Measurements from ENCODE around the gene BUB3.

Gene BUB3

GRCh38 chr10:123154092-123154710, at the start of gene BUB3:
BUB3 (plus strand) TSS chr10:123154402; CDS start chr10:123154918, 516 bp downstream.
- H2AFZ ChIP-seq (ENCODE audit: low read depth, low read length), result peak within 1 kb of the TSS; percentile 86
- peaks cover 48% of the 10 kb centered on the region for H3K36me3 ChIP-seq (ENCODE audit: insufficient read depth, low read length)
- DNase-seq (peak; percentile 98), ATAC-seq (ENCODE audit: insufficient read depth, low read depth) (peak; percentile 94)
- H3K4me1 ChIP-seq (ENCODE audit: insufficient read depth, low read length), result peaks cover 50% of the 10 kb centered on the region
- H3K9me3 ChIP-seq (ENCODE audit: insufficient read depth, low read length, severe bottlenecking), result no peaks in the 10 kb centered on the region
- H3K4me3 ChIP-seq (ENCODE audit: low read depth in 1 of 2, low read length in 2 of 2), result peak within 1 kb of the TSS; percentile 73 to 90
- TF ChIP-seq, protein P1, sequence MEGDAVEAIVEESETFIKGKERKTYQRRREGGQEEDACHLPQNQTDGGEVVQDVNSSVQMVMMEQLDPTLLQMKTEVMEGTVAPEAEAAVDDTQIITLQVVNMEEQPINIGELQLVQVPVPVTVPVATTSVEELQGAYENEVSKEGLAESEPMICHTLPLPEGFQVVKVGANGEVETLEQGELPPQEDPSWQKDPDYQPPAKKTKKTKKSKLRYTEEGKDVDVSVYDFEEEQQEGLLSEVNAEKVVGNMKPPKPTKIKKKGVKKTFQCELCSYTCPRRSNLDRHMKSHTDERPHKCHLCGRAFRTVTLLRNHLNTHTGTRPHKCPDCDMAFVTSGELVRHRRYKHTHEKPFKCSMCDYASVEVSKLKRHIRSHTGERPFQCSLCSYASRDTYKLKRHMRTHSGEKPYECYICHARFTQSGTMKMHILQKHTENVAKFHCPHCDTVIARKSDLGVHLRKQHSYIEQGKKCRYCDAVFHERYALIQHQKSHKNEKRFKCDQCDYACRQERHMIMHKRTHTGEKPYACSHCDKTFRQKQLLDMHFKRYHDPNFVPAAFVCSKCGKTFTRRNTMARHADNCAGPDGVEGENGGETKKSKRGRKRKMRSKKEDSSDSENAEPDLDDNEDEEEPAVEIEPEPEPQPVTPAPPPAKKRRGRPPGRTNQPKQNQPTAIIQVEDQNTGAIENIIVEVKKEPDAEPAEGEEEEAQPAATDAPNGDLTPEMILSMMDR (IDR thresholded peaks at IDR 0.05; ENCODE audit: borderline replicate concordance, extremely low read depth, low read length, poor library complexity, severe bottlenecking), result peak; percentile 23
- TF ChIP-seq EZH2 (IDR thresholded peaks at IDR 0.05; ENCODE audit: borderline replicate concordance, low read depth, low read length, severe bottlenecking), result no peak
- H3K9ac ChIP-seq (ENCODE audit: low read depth, low read length), result peak within 1 kb of the TSS; percentile 94
- H3K27ac ChIP-seq (ENCODE audit: low read length), result peak within 1 kb of the TSS; percentile 85
- H3K27me3 ChIP-seq (ENCODE audit: insufficient read depth, low read length, poor library complexity), result no peaks in the 10 kb centered on the region
- peak within 1 kb of the TSS; percentile 83 for H3K4me2 ChIP-seq (ENCODE audit: insufficient read depth, low read length)
- peaks cover 51% of the 10 kb centered on the region for H3K79me2 ChIP-seq (ENCODE audit: insufficient read depth, low read length)
- peaks cover 33% of the 10 kb centered on the region for H4K20me1 ChIP-seq (ENCODE audit: insufficient read depth, low read length)

GRCh38 chr10:123109466-123109865, 44.7 kb upstream of the BUB3 start:
- no peaks in the 10 kb centered on the region for H3K79me2 ChIP-seq (ENCODE audit: insufficient read depth, low read length)
- no peak overlapping the region for H2AFZ ChIP-seq (ENCODE audit: low read depth, low read length)
- H3K9me3 ChIP-seq (ENCODE audit: insufficient read depth, low read length, severe bottlenecking), result no peaks in the 10 kb centered on the region
- TF ChIP-seq, protein P1 (IDR thresholded peaks at IDR 0.05; ENCODE audit: borderline replicate concordance, extremely low read depth, low read length, poor library complexity, severe bottlenecking), result no peak
- TF ChIP-seq EZH2 (IDR thresholded peaks at IDR 0.05; ENCODE audit: borderline replicate concordance, low read depth, low read length, severe bottlenecking), result no peak
- no peak for ATAC-seq (ENCODE audit: insufficient read depth, low read depth)
- no peak overlapping the region for H3K4me3 ChIP-seq (ENCODE audit: low read depth in 1 of 2, low read length in 2 of 2)
- no peaks in the 10 kb centered on the region for H4K20me1 ChIP-seq (ENCODE audit: insufficient read depth, low read length)
- H3K27me3 ChIP-seq (ENCODE audit: insufficient read depth, low read length, poor library complexity), result peaks cover 3% of the 10 kb centered on the region
- no peaks in the 10 kb centered on the region for H3K4me1 ChIP-seq (ENCODE audit: insufficient read depth, low read length)
- no peak overlapping the region for H3K4me2 ChIP-seq (ENCODE audit: insufficient read depth, low read length)
- DNase-seq, result no peak
- H3K9ac ChIP-seq (ENCODE audit: low read depth, low read length), result no peak overlapping the region
- H3K27ac ChIP-seq (ENCODE audit: low read length), result no peak overlapping the region
- H3K36me3 ChIP-seq (ENCODE audit: insufficient read depth, low read length), result no peaks in the 10 kb centered on the region

- Histone ChIP-seq H2AFZ (ENCODE audit: low read depth, low read length) (no peak overlapping the region), H3K79me2 (ENCODE audit: insufficient read depth, low read length) (no peaks in the 10 kb centered on the region), H3K9me3 (ENCODE audit: insufficient read depth, low read length, severe bottlenecking) (no peaks in the 10 kb centered on the region), H3K9ac (ENCODE audit: low read depth, low read length) (no peak overlapping the region), H3K27me3 (ENCODE audit: insufficient read depth, low read length, poor library complexity) (peaks cover 10% of the 10 kb centered on the region), H4K20me1 (ENCODE audit: insufficient read depth, low read length) (no peaks in the 10 kb centered on the region), H3K27ac (ENCODE audit: low read length) (no peak overlapping the region), H3K4me2 (ENCODE audit: insufficient read depth, low read length) (no peak overlapping the region), H3K4me1 (ENCODE audit: insufficient read depth, low read length) (no peaks in the 10 kb centered on the region), H3K36me3 (ENCODE audit: insufficient read depth, low read length) (no peaks in the 10 kb centered on the region), H3K4me3 (ENCODE audit: low read depth in 1 of 2, low read length in 2 of 2) (no peak overlapping the region)
- no peak for ATAC-seq (ENCODE audit: insufficient read depth, low read depth)
- TF ChIP-seq, protein P1 (IDR thresholded peaks at IDR 0.05; ENCODE audit: borderline replicate concordance, extremely low read depth, low read length, poor library complexity, severe bottlenecking), result no peak
- TF ChIP-seq EZH2 (IDR thresholded peaks at IDR 0.05; ENCODE audit: borderline replicate concordance, low read depth, low read length, severe bottlenecking), result no peak
- no peak for DNase-seq
Observed at GRCh38 chr10:123117644-123118417, 36.4 kb upstream of the BUB3 start.
